Transverse colon (tissue), 4 donors: ENCODE data around the gene PRL. TPM values are rescaled to one million over a fixed set of nuclear protein-coding genes. Genes with fewer than 3 reads are reported as not detected.

ENCODE experiments used
- DNase-seq: peaks from one replicate; pipeline ENCODE4 v3.0.0-alpha.2; 2019
- H3K27ac ChIP-seq, 4 donors: fragments of 200-600 bp; sonication (generic); 2 replicates each; pipeline ENCODE4 v1.5.1; 2016 to 2018; ENCODE audit warnings: inconsistent platforms in 4 of 4
- H3K27me3 ChIP-seq: fragments of 200-600 bp; sonication (generic); 2 replicates; pipeline ENCODE4 v1.5.1; 2017; ENCODE audit warnings: inconsistent platforms
- H3K36me3 ChIP-seq, 4 donors: fragments of 200-600 bp; sonication (generic); 2 replicates each; pipeline ENCODE4 v1.5.1; 2017 to 2019; ENCODE audit warnings: inconsistent platforms in 4 of 4
- H3K4me1 ChIP-seq, 4 donors: fragments of 200-600 bp; sonication (generic); 2 replicates each; pipeline ENCODE4 v1.5.1; 2017 to 2020; ENCODE audit warnings: inconsistent platforms in 4 of 4
- H3K4me3 ChIP-seq, 4 donors: fragments of 200-600 bp; sonication (generic); 1 replicate in 1 of 4; 2 replicates in 3 of 4; pipeline versions ENCODE4 v1.5.1 to v1.6.1; 2017 to 2019; ENCODE audit warnings: inconsistent platforms in 4 of 4
- H3K9me3 ChIP-seq, 2 donors: fragments of 200-600 bp; sonication (generic); 2 replicates each; pipeline ENCODE4 v1.5.1; 2017 to 2019; ENCODE audit warnings: inconsistent platforms in 2 of 2
- EP300 ChIP-seq: sonication (generic); formaldehyde crosslinking; IDR thresholded peaks from one replicate; pipeline ENCODE4 v1.6.1; 2017; ENCODE audit warnings: antibody characterized with exemption, low read depth
- POLR2A ChIP-seq: fragments of 450-650 bp; IDR thresholded peaks from one replicate; pipeline ENCODE4 v1.6.1; 2016; ENCODE audit warnings: antibody characterized with exemption, mild to moderate bottlenecking, moderate library complexity
- POLR2AphosphoS5 ChIP-seq, 3 donors: sonication (generic); formaldehyde crosslinking; IDR thresholded peaks; one replicate each; pipeline ENCODE4 v1.6.1; 2016; ENCODE audit warnings: antibody characterized with exemption in 3 of 3
- WGBS, 2 donors: methylation state at CpG; one replicate each; pipeline ENCODE4 v1.1.5; 2018; ENCODE audit warnings: low coverage in 1 of 2; 5-methylcytosine and 5-hydroxymethylcytosine counted together
- in situ Hi-C, 4 donors: fragments of 200-750 bp; cut with MboI; loops; one replicate each; pipeline versions ENCODE4 v1.15.0 to v1.15.1; 2017; ENCODE audit warnings: low sequenced_read_pairs in 3 of 4, low pct_ligation_motif_present in 1 of 4, low pct_unique_long_range_greater_than_20kb in 1 of 4
- intact Hi-C: fragments of 100-400 bp; cut with DNase I; formaldehyde crosslinking; loops from one replicate; pipeline ENCODE4 v1.15.1; 2023; ENCODE audit warnings: low total_unique reads
- total RNA-seq, 4 donors: library from RNA; depleted of rRNA; stranded (reverse); fragments of >200 nt; gene quantifications; one replicate each; pipeline ENCODE4 v1.1.0, GENCODE V29; 2016
- TF ChIP-seq, protein P1 (sequence below), 5 experiments: fragments of 200-600 bp in 3 of 5; fragments of 450-650 bp in 2 of 5; sonication (generic) in 3 of 5; IDR thresholded peaks; 1 replicate in 2 of 5; 2 replicates in 3 of 5; pipeline ENCODE4 v1.5.1; 2016 to 2017; ENCODE audit warnings: antibody characterized with exemption in 5 of 5, inconsistent platforms in 3 of 5, mild to moderate bottlenecking in 2 of 5, moderate library complexity in 1 of 5

Gene PRL
- total RNA-seq, 4 donors from 2014 or later, result not detected

DNA sequence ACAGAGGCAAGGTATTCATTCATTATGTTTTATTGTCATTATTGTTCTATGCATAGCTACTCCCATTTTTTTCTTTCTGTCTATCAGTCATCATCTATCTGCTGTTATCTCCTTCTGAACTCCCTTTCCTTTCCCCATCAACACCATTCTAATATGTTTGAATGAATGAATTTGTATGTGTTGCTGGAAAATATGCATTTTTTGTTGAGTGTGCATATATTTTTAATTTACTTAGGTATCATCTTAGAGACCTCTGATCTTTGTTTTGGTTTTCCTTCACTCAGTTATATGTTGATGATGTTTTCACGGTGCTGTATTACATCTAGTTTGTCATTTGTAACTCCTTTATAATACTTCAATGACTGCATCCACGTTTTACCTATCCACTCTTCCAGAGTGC lies 12.1 kb upstream of the PRL start:
- no peaks in the 10 kb centered on the region for H3K27me3 ChIP-seq
- TF ChIP-seq POLR2A (no peak), EP300 (no peak), POLR2AphosphoS5 (IDR thresholded peaks at IDR 0.05) (no peak)
- TF ChIP-seq, protein P1, sequence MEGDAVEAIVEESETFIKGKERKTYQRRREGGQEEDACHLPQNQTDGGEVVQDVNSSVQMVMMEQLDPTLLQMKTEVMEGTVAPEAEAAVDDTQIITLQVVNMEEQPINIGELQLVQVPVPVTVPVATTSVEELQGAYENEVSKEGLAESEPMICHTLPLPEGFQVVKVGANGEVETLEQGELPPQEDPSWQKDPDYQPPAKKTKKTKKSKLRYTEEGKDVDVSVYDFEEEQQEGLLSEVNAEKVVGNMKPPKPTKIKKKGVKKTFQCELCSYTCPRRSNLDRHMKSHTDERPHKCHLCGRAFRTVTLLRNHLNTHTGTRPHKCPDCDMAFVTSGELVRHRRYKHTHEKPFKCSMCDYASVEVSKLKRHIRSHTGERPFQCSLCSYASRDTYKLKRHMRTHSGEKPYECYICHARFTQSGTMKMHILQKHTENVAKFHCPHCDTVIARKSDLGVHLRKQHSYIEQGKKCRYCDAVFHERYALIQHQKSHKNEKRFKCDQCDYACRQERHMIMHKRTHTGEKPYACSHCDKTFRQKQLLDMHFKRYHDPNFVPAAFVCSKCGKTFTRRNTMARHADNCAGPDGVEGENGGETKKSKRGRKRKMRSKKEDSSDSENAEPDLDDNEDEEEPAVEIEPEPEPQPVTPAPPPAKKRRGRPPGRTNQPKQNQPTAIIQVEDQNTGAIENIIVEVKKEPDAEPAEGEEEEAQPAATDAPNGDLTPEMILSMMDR (IDR thresholded peaks at IDR 0.05), result no peak
- no peak overlapping the region for H3K27ac ChIP-seq
- no peak overlapping the region for H3K4me3 ChIP-seq
- peaks cover 9 to 14% of the 10 kb centered on the region in 2 donors for H3K9me3 ChIP-seq
- in situ Hi-C loops, result no loop called here
- 74 to 85% methylated on average over 2 of the region's 2 CpGs for WGBS, 2 donors
- H3K4me1 ChIP-seq, result no peaks in the 10 kb centered on the region
- no peaks in the 10 kb centered on the region for H3K36me3 ChIP-seq
- DNase-seq, result no peak
- intact Hi-C loops, result no loop called here

DNA sequence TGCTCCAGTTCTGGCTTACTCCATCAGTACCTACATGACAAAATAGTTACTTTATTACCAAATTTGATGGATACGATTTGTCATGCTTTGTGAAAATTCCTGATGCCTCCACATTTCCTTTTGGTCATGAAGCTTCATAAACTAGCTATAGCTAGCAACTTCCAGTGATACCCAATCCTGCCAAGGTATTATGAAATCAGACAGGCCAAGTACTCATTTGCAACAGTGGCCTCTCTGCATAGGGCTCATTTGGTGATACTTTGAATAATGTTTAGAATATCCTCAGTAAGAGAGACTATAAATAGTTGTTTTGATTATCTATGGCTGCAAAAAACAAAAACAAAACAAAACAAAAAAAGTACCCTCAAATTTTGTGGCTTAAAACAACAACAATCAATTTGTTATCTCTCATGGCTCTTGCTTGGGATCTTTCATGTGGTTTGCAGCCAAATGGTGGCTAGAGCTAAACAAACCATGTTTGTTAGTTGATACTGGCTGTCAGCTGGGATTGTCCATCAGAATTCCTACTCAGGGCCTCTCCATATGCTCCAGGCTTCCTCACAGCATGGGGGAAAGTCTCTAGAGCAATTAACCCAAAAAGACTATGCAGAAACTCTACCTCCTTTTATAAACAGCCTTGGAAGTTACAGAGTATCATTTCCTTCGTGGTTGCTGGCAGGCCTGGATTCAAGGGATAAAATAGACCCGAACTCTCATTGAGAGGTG lies 10.1 kb upstream of the PRL start:
- DNase-seq, result no peak
- Histone ChIP-seq H3K4me1 (no peaks in the 10 kb centered on the region), H3K4me3 (no peak overlapping the region), H3K27me3 (no peaks in the 10 kb centered on the region), H3K36me3 (no peaks in the 10 kb centered on the region), H3K9me3 (peaks cover 9 to 10% of the 10 kb centered on the region in 2 donors), H3K27ac (no peak overlapping the region)
- no peak for TF ChIP-seq POLR2A
- TF ChIP-seq, protein P1 (IDR thresholded peaks at IDR 0.05), result no peak
- no peak for TF ChIP-seq EP300
- no peak for TF ChIP-seq POLR2AphosphoS5 (IDR thresholded peaks at IDR 0.05)
- in situ Hi-C loops (no loop called here), intact Hi-C loops (no loop called here)
- 67 to 79% methylated on average over 3 of the region's 3 CpGs for WGBS, 2 donors

DNA sequence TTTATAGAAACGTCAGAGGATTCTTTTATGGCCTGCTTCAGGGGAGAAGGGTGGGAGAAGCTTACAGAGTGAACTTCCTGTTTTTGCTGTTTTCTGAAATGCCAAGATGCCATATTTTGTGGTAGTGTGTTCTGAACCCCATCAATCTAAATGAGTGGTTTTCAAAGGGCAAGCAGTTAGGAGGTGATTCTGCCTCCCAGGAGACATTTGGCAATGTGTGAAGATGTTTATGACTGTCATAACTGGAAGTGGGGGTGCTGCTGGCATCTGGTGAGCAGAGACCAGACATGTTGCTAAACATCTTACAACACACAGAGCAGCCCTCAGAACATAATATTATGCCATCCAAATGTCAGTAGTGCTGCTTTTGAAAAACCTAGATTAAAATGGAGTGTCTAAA lies 6.0 kb upstream of the PRL start:
- H3K36me3 ChIP-seq, result no peaks in the 10 kb centered on the region
- intact Hi-C loops, result no loop called here
- H3K4me1 ChIP-seq, result no peaks in the 10 kb centered on the region
- no peaks in the 10 kb centered on the region for H3K9me3 ChIP-seq
- TF ChIP-seq POLR2A (no peak), POLR2AphosphoS5 (IDR thresholded peaks at IDR 0.05) (no peak), EP300 (no peak)
- TF ChIP-seq, protein P1 (IDR thresholded peaks at IDR 0.05), result no peak
- in situ Hi-C loops, result no loop called here
- DNase-seq, result no peak
- WGBS, 2 donors, result 48% methylated on average over 1 of the region's 1 CpG; no CpG with 5 or more reads in 1 of the 2 donors
- H3K27me3 ChIP-seq, result no peaks in the 10 kb centered on the region
- H3K27ac ChIP-seq, result no peak overlapping the region
- no peak overlapping the region for H3K4me3 ChIP-seq

DNA sequence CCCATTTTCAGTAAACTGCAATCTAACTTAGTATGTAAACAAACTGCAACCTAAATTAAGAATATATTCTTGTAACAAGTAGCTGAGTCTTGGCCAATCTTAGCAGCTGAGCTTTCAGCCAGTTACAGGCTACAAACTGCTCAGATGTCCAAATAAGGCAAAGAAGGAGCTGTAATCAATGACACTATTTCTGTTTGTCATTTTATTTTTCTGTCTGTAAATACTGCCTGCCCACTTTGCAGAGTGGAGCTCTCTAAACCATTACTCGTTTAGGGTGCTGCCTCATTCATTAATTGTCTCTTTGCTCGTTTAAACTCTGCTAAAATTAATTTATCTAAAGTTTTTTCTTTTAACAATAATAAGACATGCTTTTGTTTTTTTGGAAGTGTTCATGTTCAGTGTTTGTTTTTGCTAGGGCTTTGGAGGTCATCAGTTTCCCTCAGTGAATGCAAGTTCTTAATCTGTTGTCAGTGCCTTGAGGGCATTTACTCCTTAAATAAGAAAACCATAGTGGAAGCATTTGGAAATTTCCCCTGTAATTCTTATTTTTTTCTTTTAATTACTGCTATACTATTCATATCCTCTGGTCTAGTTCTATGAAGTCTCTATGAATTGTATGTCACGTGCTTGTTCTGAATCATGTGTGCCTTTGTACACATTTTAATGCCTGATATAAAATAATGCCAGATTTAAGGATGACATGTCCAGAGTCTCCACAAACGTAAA lies 3.6 kb upstream of the PRL start:
- Histone ChIP-seq H3K4me3 (no peak overlapping the region), H3K27ac (no peak overlapping the region), H3K4me1 (no peaks in the 10 kb centered on the region), H3K27me3 (no peaks in the 10 kb centered on the region), H3K36me3 (no peaks in the 10 kb centered on the region), H3K9me3 (no peaks in the 10 kb centered on the region)
- no peak for DNase-seq
- TF ChIP-seq, protein P1 (IDR thresholded peaks at IDR 0.05), result no peak
- TF ChIP-seq EP300, result no peak
- intact Hi-C loops (no loop called here), in situ Hi-C loops (no loop called here)
- 40 to 55% methylated on average over 3 to 4 of the region's 4 CpGs for WGBS, 2 donors
